Measurements from ENCODE around the gene SNCAIP. TPM values are rescaled to one million over a fixed set of nuclear protein-coding genes. Genes with fewer than 3 reads are reported as not detected.

The SNCAIP gene
- total and polyA plus RNA-seq, 9 of the 15 experiments (the other 6 are each of a cell fraction or from before 2014, with no cell fraction given) = 0.04 TPM; not detected in 8

DNA sequence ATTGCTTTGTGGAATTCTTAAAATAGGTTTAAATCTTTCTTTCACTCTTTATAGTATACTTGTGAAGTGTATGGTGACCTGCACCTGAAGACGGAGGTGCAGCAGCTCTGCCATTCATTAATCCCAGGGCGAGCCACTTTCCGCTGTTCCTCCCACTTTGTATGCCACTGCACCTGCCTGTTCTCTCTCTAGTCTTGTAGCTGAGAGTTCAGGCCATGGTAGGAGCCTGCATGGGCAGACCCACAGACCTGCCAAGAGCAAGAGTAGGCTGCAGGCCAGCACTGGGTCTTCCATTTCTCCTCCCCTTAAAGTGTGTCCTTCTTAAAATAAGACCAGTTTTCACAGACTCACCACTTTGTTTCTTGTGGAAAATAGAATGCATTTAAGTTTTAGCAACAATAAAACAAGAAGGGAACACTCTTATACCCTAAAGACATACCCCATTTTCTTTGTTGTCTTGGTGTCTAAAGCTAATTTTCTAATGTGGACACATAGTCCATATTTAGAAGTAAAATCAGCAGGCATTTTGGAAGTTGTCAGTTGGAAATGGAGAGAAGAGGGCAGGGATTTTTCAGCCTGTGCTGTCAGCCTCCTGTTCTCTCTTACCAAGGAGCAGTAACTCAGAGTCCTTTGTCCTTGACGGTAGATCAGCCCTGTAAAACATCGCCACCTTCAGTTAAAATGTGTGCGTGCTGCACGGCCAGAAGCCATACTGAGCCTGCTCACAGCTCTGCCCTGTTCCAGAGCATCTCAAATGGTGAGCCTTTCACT is 103.2 kb downstream of the SNCAIP start:
- Histone ChIP-seq H3K4me3 (no peak overlapping the region), H3K9me1 (ENCODE audit: control insufficient read depth, insufficient read depth, low read length) (no peaks in the 10 kb centered on the region), H2AFZ (ENCODE audit: low read depth, low read length) (no peak overlapping the region), H3K9me3 (replicated peaks; ENCODE audit: control insufficient read depth, insufficient read depth, low read depth, low read length) (no peaks in the 10 kb centered on the region), H4K20me1 (replicated peaks; ENCODE audit: control insufficient read depth, insufficient read depth, low read length) (no peaks in the 10 kb centered on the region), H3K27ac (ENCODE audit: extremely low read depth, low read depth, low read length) (no peak overlapping the region), H3K9ac (ENCODE audit: insufficient read depth in 1 of 2, low read depth in 2 of 2, low read length in 2 of 2) (no peak overlapping the region), H3K79me2 (ENCODE audit: control insufficient read depth, insufficient read depth, low read length) (no peaks in the 10 kb centered on the region), H3K36me3 (ENCODE audit: control insufficient read depth, insufficient read depth, low read length) (no peaks in the 10 kb centered on the region), H3K4me2 (ENCODE audit: insufficient read depth, low read length) (no peak overlapping the region), H3K4me1 (replicated peaks in 1 of 2; ENCODE audit: control insufficient read depth in 2 of 2, insufficient read depth in 2 of 2, low read length in 2 of 2) (no peaks in the 10 kb centered on the region), H3K27me3 (ENCODE audit: control insufficient read depth in 2 of 2, insufficient read depth in 2 of 2, low read length in 2 of 2) (no peaks in the 10 kb centered on the region; a peak in 1 of 5 replicates)
- peak; percentile 98 for ATAC-seq
- 2% methylated on average over 7 of the region's 7 CpGs for WGBS (ENCODE audit: insufficient coverage, low coverage, missing lambda C conversion rate)
- no peak for FAIRE-seq
- ChIA-PET CTCF (ENCODE audit: low intra/inter-chr PET ratio) (interaction anchor here (0.7 to 1.1 kb wide), 2 partner anchors 220 kb away, joined by 3 to 5 read pairs; no protein-coding TSS in a partner anchor), POLR2A (interaction anchor here (0.6 kb wide), 1 partner anchor 903 kb away, joined by 3 read pairs; no protein-coding TSS in a partner anchor)
- peak; percentile 7 to 49 (median 15) for DNase-seq (ENCODE audit: extremely low read depth in 1 of 4, low spot score in 3 of 4)
- BruUV-seq (replicated peaks) = no TSS peak
- in situ Hi-C loops (cut with MboI) (no loop called here), intact Hi-C loops (cut with micrococcal nuclease) (loop anchor here (1.0 kb wide), 2 partner anchors 120 to 220 kb away; no protein-coding TSS in a partner anchor)
- TF ChIP-seq RAD21 (CRISPR knock-in tag; conservative IDR thresholded peaks at IDR 0.05 in 1 of 2, IDR thresholded peaks at IDR 0.05 in 1 of 2) = peak; percentile 11 to 58; a peak in 2 of 4 replicates
- TF ChIP-seq POLR2A (conservative IDR thresholded peaks at IDR 0.05) = no peak
- TF ChIP-seq, protein P1, sequence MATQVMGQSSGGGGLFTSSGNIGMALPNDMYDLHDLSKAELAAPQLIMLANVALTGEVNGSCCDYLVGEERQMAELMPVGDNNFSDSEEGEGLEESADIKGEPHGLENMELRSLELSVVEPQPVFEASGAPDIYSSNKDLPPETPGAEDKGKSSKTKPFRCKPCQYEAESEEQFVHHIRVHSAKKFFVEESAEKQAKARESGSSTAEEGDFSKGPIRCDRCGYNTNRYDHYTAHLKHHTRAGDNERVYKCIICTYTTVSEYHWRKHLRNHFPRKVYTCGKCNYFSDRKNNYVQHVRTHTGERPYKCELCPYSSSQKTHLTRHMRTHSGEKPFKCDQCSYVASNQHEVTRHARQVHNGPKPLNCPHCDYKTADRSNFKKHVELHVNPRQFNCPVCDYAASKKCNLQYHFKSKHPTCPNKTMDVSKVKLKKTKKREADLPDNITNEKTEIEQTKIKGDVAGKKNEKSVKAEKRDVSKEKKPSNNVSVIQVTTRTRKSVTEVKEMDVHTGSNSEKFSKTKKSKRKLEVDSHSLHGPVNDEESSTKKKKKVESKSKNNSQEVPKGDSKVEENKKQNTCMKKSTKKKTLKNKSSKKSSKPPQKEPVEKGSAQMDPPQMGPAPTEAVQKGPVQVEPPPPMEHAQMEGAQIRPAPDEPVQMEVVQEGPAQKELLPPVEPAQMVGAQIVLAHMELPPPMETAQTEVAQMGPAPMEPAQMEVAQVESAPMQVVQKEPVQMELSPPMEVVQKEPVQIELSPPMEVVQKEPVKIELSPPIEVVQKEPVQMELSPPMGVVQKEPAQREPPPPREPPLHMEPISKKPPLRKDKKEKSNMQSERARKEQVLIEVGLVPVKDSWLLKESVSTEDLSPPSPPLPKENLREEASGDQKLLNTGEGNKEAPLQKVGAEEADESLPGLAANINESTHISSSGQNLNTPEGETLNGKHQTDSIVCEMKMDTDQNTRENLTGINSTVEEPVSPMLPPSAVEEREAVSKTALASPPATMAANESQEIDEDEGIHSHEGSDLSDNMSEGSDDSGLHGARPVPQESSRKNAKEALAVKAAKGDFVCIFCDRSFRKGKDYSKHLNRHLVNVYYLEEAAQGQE (IDR thresholded peaks at IDR 0.05; ENCODE audit: borderline replicate concordance) = peak; percentile 5; the same call in 1 of the 2 replicates
- TF ChIP-seq, protein P1 (CRISPR knock-in tag; IDR thresholded peaks at IDR 0.05; ENCODE audit: low read depth) = no peak
- TF ChIP-seq, protein P2, sequence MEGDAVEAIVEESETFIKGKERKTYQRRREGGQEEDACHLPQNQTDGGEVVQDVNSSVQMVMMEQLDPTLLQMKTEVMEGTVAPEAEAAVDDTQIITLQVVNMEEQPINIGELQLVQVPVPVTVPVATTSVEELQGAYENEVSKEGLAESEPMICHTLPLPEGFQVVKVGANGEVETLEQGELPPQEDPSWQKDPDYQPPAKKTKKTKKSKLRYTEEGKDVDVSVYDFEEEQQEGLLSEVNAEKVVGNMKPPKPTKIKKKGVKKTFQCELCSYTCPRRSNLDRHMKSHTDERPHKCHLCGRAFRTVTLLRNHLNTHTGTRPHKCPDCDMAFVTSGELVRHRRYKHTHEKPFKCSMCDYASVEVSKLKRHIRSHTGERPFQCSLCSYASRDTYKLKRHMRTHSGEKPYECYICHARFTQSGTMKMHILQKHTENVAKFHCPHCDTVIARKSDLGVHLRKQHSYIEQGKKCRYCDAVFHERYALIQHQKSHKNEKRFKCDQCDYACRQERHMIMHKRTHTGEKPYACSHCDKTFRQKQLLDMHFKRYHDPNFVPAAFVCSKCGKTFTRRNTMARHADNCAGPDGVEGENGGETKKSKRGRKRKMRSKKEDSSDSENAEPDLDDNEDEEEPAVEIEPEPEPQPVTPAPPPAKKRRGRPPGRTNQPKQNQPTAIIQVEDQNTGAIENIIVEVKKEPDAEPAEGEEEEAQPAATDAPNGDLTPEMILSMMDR (IDR thresholded peaks at IDR 0.05 in 2 of 3, conservative IDR thresholded peaks at IDR 0.05 in 1 of 3; ENCODE audit: insufficient read depth in 2 of 3, low read depth in 1 of 3, low read length in 3 of 3) = peak; percentile 53 to 63 (median 55)
